GM12892 (cell line): ENCODE data around the gene ASTN2.

Experiments
- POLR2A ChIP-seq: IDR thresholded peaks from 2 replicates; pipeline ENCODE4 v1.6.1; 2011; ENCODE audit warnings: low read depth, low read length, control low read depth
- POLR2AphosphoS5 ChIP-seq: IDR thresholded peaks from 2 replicates; pipeline ENCODE4 v1.6.1; 2011; ENCODE audit warnings: low read depth, low read length, control low read depth

DNA sequence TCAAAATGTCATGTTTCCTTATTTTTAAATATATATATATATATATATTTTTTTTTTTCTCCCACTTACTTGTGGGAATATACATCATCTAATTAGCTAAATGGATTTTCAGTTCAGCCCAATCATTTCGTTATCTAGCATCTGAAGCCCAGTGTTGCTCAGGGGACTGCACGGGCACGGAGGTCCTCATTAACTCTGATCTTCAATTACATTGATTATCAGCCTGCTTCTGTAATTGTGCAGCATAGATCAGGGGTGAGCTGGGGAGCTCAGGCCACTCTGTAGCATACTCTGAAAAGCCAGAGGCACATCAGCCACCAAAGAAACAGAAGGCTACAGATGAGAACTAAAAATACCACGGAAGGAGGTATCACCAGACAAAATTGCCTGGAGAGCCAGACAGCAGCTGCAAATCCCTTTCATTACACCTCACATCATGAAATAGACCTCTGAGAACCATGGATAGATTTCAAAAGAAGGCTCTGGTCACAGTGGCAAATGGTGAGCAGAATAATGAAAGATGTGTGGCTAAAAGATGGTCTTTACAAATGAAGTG is 401.3 kb downstream of the ASTN2 start:
- TF ChIP-seq POLR2A (no peak), POLR2AphosphoS5 (no peak)
